ENCODE data around the gene OR5K3. TPM values are rescaled to one million over a fixed set of nuclear protein-coding genes. Genes with fewer than 3 reads are reported as not detected.

OR5K3 gene
- total RNA-seq, 1 donor from 2014 or later: not detected

- no peaks in the 10 kb centered on the region for H3K4me1 ChIP-seq
- H3K4me1 Mint-ChIP-seq: no peaks in the 10 kb centered on the region
- no peaks in the 10 kb centered on the region for H3K79me2 ChIP-seq (ENCODE audit: low read depth)
- H3K27ac ChIP-seq: no peak overlapping the region
- no peak overlapping the region for H3K4me2 ChIP-seq
- no peak overlapping the region for H2AFZ ChIP-seq (replicated peaks)
- H3K27ac Mint-ChIP-seq: no peak overlapping the region
- TF ChIP-seq EZH2phosphoT487 (IDR thresholded peaks at IDR 0.05) (no peak), CTCF (IDR thresholded peaks at IDR 0.05) (no peak), EZH2 (IDR thresholded peaks at IDR 0.05) (no peak)
- H3K9me3 ChIP-seq (ENCODE audit: low read depth): no peaks in the 10 kb centered on the region
- H3K4me3 ChIP-seq: no peak overlapping the region
- no peaks in the 10 kb centered on the region for H3K36me3 Mint-ChIP-seq
- H4K20me1 ChIP-seq (ENCODE audit: low read depth): no peaks in the 10 kb centered on the region
- no peak overlapping the region for H3K9ac ChIP-seq
- H3K27me3 ChIP-seq: no peaks in the 10 kb centered on the region
- no peaks in the 10 kb centered on the region for H3F3A ChIP-seq (ENCODE audit: low read depth)
- no peaks in the 10 kb centered on the region for H3K9me3 Mint-ChIP-seq
- no peak for DNase-seq (ENCODE audit: low spot score)
- no peaks in the 10 kb centered on the region for H3K36me3 ChIP-seq
- H3K27me3 Mint-ChIP-seq (ENCODE audit: insufficient read depth, low read depth): no peaks in the 10 kb centered on the region
- H3K4me3 Mint-ChIP-seq: no peak overlapping the region
Measured at GRCh38 chr3:98350082-98350481, 40.4 kb upstream of the OR5K3 start.

GRCh38 chr3:98353554-98353953 lies 36.9 kb upstream of the OR5K3 start, which contains the start of gene OR5K4:
Gene OR5K4, plus strand, starts transcription at chr3:98353854. Its CDS starts 0 bp downstream, at chr3:98353854.
- Mint-ChIP-seq H3K27me3 (ENCODE audit: insufficient read depth, low read depth) (no peaks in the 10 kb centered on the region), H3K4me1 (no peaks in the 10 kb centered on the region), H3K27ac (no peak within 1 kb of the TSS), H3K4me3 (no peak within 1 kb of the TSS), H3K36me3 (no peaks in the 10 kb centered on the region), H3K9me3 (peaks cover 2% of the 10 kb centered on the region)
- H3K4me3 ChIP-seq: no peak within 1 kb of the TSS
- no peak within 1 kb of the TSS for H3K9ac ChIP-seq
- H3K36me3 ChIP-seq: no peaks in the 10 kb centered on the region
- no peaks in the 10 kb centered on the region for H4K20me1 ChIP-seq (ENCODE audit: low read depth)
- no peak within 1 kb of the TSS for H3K27ac ChIP-seq
- no peak within 1 kb of the TSS for H3K4me2 ChIP-seq
- H3K27me3 ChIP-seq: no peaks in the 10 kb centered on the region
- no peak for DNase-seq (ENCODE audit: low spot score)
- H2AFZ ChIP-seq (replicated peaks): no peak within 1 kb of the TSS
- no peaks in the 10 kb centered on the region for H3K4me1 ChIP-seq
- H3F3A ChIP-seq (ENCODE audit: low read depth): no peaks in the 10 kb centered on the region
- no peaks in the 10 kb centered on the region for H3K9me3 ChIP-seq (ENCODE audit: low read depth)
- no peaks in the 10 kb centered on the region for H3K79me2 ChIP-seq (ENCODE audit: low read depth)
- TF ChIP-seq EZH2 (IDR thresholded peaks at IDR 0.05) (no peak), CTCF (IDR thresholded peaks at IDR 0.05) (no peak), EZH2phosphoT487 (IDR thresholded peaks at IDR 0.05) (no peak)

- no peaks in the 10 kb centered on the region for H3K27me3 ChIP-seq
- no peaks in the 10 kb centered on the region for H3K36me3 ChIP-seq
- no peak overlapping the region for H3K27ac ChIP-seq
- Mint-ChIP-seq H3K27me3 (ENCODE audit: insufficient read depth, low read depth) (peaks cover 2% of the 10 kb centered on the region), H3K4me3 (no peak overlapping the region), H3K36me3 (peaks cover 2% of the 10 kb centered on the region), H3K27ac (no peak overlapping the region), H3K4me1 (no peaks in the 10 kb centered on the region), H3K9me3 (peaks cover 9% of the 10 kb centered on the region)
- no peaks in the 10 kb centered on the region for H3F3A ChIP-seq (ENCODE audit: low read depth)
- TF ChIP-seq EZH2phosphoT487 (IDR thresholded peaks at IDR 0.05): no peak
- TF ChIP-seq CTCF (IDR thresholded peaks at IDR 0.05): no peak
- no peak for TF ChIP-seq EZH2 (IDR thresholded peaks at IDR 0.05)
- no peak overlapping the region for H2AFZ ChIP-seq (replicated peaks)
- no peaks in the 10 kb centered on the region for H3K79me2 ChIP-seq (ENCODE audit: low read depth)
- no peak overlapping the region for H3K4me3 ChIP-seq
- no peak overlapping the region for H3K4me2 ChIP-seq
- DNase-seq (ENCODE audit: low spot score): no peak
- no peak overlapping the region for H3K9ac ChIP-seq
- no peaks in the 10 kb centered on the region for H3K9me3 ChIP-seq (ENCODE audit: low read depth)
- no peaks in the 10 kb centered on the region for H4K20me1 ChIP-seq (ENCODE audit: low read depth)
- no peaks in the 10 kb centered on the region for H3K4me1 ChIP-seq
Measured at GRCh38 chr3:98359250-98359649, 31.2 kb upstream of the OR5K3 start.
